Non-pigmented ciliary epithelial cell (primary cell): Measurements from ENCODE around the gene ZNF853.

Experiments
- DNase-seq: peaks from one replicate; pipeline ENCODE4 v3.0.0-alpha.2; 2010; ENCODE audit warnings: low read depth

The ZNF853 gene

GRCh38 chr7:6636741-6637543 lies 21.5 kb downstream of the ZNF853 start, which contains the start of gene ZNF316:
TSS of gene ZNF316 (plus strand) at chr7:6637318. CDS start at chr7:6642410, 5,092 bp downstream.
- no peak for DNase-seq

- DNase-seq = no peak
These were observed 22.3 kb downstream of the ZNF853 start for GRCh38 chr7:6637544-6638229.

- no peak for DNase-seq
These were observed 23.6 kb downstream of the ZNF853 start for GRCh38 chr7:6639032-6639431.

- no peak for DNase-seq
These were observed 24.2 kb downstream of the ZNF853 start for GRCh38 chr7:6639627-6640026.

GRCh38 chr7:6640246-6640721 lies 24.9 kb downstream of the ZNF853 start:
- DNase-seq = peak; percentile 26

GRCh38 chr7:6641305-6642035 lies 26.1 kb downstream of the ZNF853 start:
- DNase-seq = no peak

- no peak for DNase-seq
These were observed 26.9 kb downstream of the ZNF853 start for GRCh38 chr7:6642239-6642839.

- DNase-seq = no peak
These were observed 27.6 kb downstream of the ZNF853 start for GRCh38 chr7:6642861-6643640.

- no peak for DNase-seq
These were observed 28.7 kb downstream of the ZNF853 start for GRCh38 chr7:6643915-6644625.

GRCh38 chr7:6644728-6645127 lies 29.3 kb downstream of the ZNF853 start:
- DNase-seq = no peak

GRCh38 chr7:6646465-6646864 lies 31.1 kb downstream of the ZNF853 start:
- DNase-seq = no peak

- no peak for DNase-seq
These were observed 31.7 kb downstream of the ZNF853 start for GRCh38 chr7:6647080-6647479.

GRCh38 chr7:6647541-6647940 lies 32.1 kb downstream of the ZNF853 start:
- DNase-seq = no peak

- no peak for DNase-seq
These were observed 32.8 kb downstream of the ZNF853 start for GRCh38 chr7:6648066-6648814.

GRCh38 chr7:6648815-6649104 lies 33.4 kb downstream of the ZNF853 start:
- DNase-seq = no peak

- DNase-seq = no peak
These were observed 34.0 kb downstream of the ZNF853 start for GRCh38 chr7:6649241-6649961.

GRCh38 chr7:6650086-6650485 lies 34.7 kb downstream of the ZNF853 start:
- DNase-seq = no peak

GRCh38 chr7:6650521-6651011 lies 35.2 kb downstream of the ZNF853 start:
- no peak for DNase-seq

GRCh38 chr7:6651851-6652445 lies 36.5 kb downstream of the ZNF853 start:
- no peak for DNase-seq
